Ramos (cell line): Measurements from ENCODE around the gene MRPL11.
"Not testable (repeated sequence)": the region's sequence is repeated elsewhere in the genome, so short reads cannot be mapped to it uniquely, and the experiment has no call there.

ENCODE experiments used
- in situ Hi-C: fragments of 300-500 bp; cut with MboI; formaldehyde crosslinking; loops from one replicate; pipeline ENCODE4 v1.14.3; 2022; ENCODE audit warnings: low sequenced_read_pairs; ENCODE audit not compliant: unreplicated experiment

MRPL11 gene

GRCh38 chr11:66468691-66469090, 30.0 kb upstream of the MRPL11 start:
- in situ Hi-C loops: no loop called here

GRCh38 chr11:66467756-66468155, 29.1 kb upstream of the MRPL11 start:
- in situ Hi-C loops: no loop called here

- in situ Hi-C loops: no loop called here
Observed at GRCh38 chr11:66467034-66467659, 28.5 kb upstream of the MRPL11 start.

- in situ Hi-C loops: no loop called here
Observed at GRCh38 chr11:66466225-66467033, 27.8 kb upstream of the MRPL11 start, which contains the start of gene PELI3. Gene PELI3, plus strand, starts transcription at chr11:66466905. Its CDS starts 1,224 bp downstream, at chr11:66468129.

- in situ Hi-C loops: no loop called here
Observed at GRCh38 chr11:66465373-66466224, 27.0 kb upstream of the MRPL11 start.

- in situ Hi-C loops: no loop called here
Observed at GRCh38 chr11:66464916-66465315, 26.3 kb upstream of the MRPL11 start.

GRCh38 chr11:66464116-66464515, 25.5 kb upstream of the MRPL11 start:
- in situ Hi-C loops: not testable (repeated sequence)

- in situ Hi-C loops: no loop called here
Observed at GRCh38 chr11:66462911-66463310, 24.3 kb upstream of the MRPL11 start.

- in situ Hi-C loops: no loop called here
Observed at GRCh38 chr11:66462010-66462409, 23.4 kb upstream of the MRPL11 start.

GRCh38 chr11:66459138-66459778, 20.6 kb upstream of the MRPL11 start:
- in situ Hi-C loops: no loop called here

- in situ Hi-C loops: no loop called here
Observed at GRCh38 chr11:66457826-66458225, 19.2 kb upstream of the MRPL11 start.

- in situ Hi-C loops: no loop called here
Observed at GRCh38 chr11:66454828-66455227, 16.2 kb upstream of the MRPL11 start.

- in situ Hi-C loops: no loop called here
Observed at GRCh38 chr11:66454247-66454646, 15.6 kb upstream of the MRPL11 start.

- in situ Hi-C loops: no loop called here
Observed at GRCh38 chr11:66451663-66452062, 13.0 kb upstream of the MRPL11 start.

- in situ Hi-C loops: no loop called here
Observed at GRCh38 chr11:66450560-66450959, 11.9 kb upstream of the MRPL11 start.

- in situ Hi-C loops: no loop called here
Observed at GRCh38 chr11:66448523-66448922, 9.9 kb upstream of the MRPL11 start.

GRCh38 chr11:66447012-66447411, 8.4 kb upstream of the MRPL11 start:
- in situ Hi-C loops: no loop called here

GRCh38 chr11:66443602-66444001, 5.0 kb upstream of the MRPL11 start:
- in situ Hi-C loops: no loop called here

- in situ Hi-C loops: not testable (repeated sequence)
Observed at GRCh38 chr11:66440940-66441282, 2.3 kb upstream of the MRPL11 start.
